Ascending aorta (tissue), 2 donors: ENCODE data around the gene FKRP. TPM values are rescaled to one million over a fixed set of nuclear protein-coding genes. Genes with fewer than 3 reads are reported as not detected.

Experiments used
- DNase-seq, 2 donors: peaks; one replicate each; pipeline ENCODE4 v3.0.0-alpha.2; 2019; ENCODE audit warnings: low spot score in 2 of 2
- H3K27ac ChIP-seq, 2 donors: fragments of 200-600 bp; sonication (generic); one replicate each; pipeline ENCODE4 v1.5.1; 2016 to 2017; ENCODE audit warnings: mild to moderate bottlenecking in 1 of 2
- H3K27me3 ChIP-seq: fragments of 200-600 bp; sonication (generic); one replicate; pipeline ENCODE4 v1.5.1; 2017
- H3K36me3 ChIP-seq, 2 donors: fragments of 200-600 bp; sonication (generic); one replicate each; pipeline ENCODE4 v1.5.1; 2016
- H3K4me1 ChIP-seq, 2 donors: fragments of 200-600 bp; sonication (generic); one replicate each; pipeline ENCODE4 v1.5.1; 2016 to 2017; ENCODE audit warnings: mild to moderate bottlenecking in 1 of 2
- H3K4me3 ChIP-seq, 2 donors: fragments of 200-600 bp; sonication (generic); one replicate each; pipeline ENCODE4 v1.5.1; 2016 to 2017; ENCODE audit warnings: mild to moderate bottlenecking in 1 of 2
- H3K9me3 ChIP-seq, 2 donors: fragments of 200-600 bp; sonication (generic); one replicate each; pipeline ENCODE4 v1.5.1; 2016
- CTCF ChIP-seq, 3 experiments: fragments of 200-600 bp in 2 of 3; fragments of 450-650 bp in 1 of 3; sonication (generic) in 2 of 3; IDR thresholded peaks; one replicate each; pipeline ENCODE4 v1.5.1; 2016 to 2019; ENCODE audit warnings: antibody characterized with exemption in 3 of 3, mild to moderate bottlenecking in 1 of 3, moderate library complexity in 1 of 3
- intact Hi-C: fragments of 100-400 bp; cut with DNase I; formaldehyde crosslinking; loops from one replicate; pipeline ENCODE4 v1.15.1; 2023
- total RNA-seq: library from RNA; depleted of rRNA; stranded (reverse); fragments of >200 nt; gene quantifications from one replicate; pipeline ENCODE4 v1.1.0, GENCODE V29; 2016

FKRP gene
- total RNA-seq, 1 donor from 2014 or later, result 11.8 TPM

GRCh38 chr19:46784262-46785053 is 38.6 kb downstream of the FKRP start:
- intact Hi-C loops, result no loop called here
- no peaks in the 10 kb centered on the region for H3K27me3 ChIP-seq
- TF ChIP-seq CTCF (IDR thresholded peaks at IDR 0.05), result no peak
- peaks cover 13 to 14% of the 10 kb centered on the region in 2 donors for H3K36me3 ChIP-seq
- peak; percentile 23 to 81 for DNase-seq
- peaks cover 0 to 3% of the 10 kb centered on the region in 2 donors for H3K4me1 ChIP-seq
- H3K4me3 ChIP-seq, result peak overlapping the region; percentile 31 to 78
- no peaks in the 10 kb centered on the region for H3K9me3 ChIP-seq
- peak overlapping the region in 1 of 2 donors; percentile 11 for H3K27ac ChIP-seq

GRCh38 chr19:46785054-46785979 is 39.5 kb downstream of the FKRP start:
- intact Hi-C loops, result no loop called here
- H3K27me3 ChIP-seq, result no peaks in the 10 kb centered on the region
- peak overlapping the region; percentile 74 to 81 for H3K27ac ChIP-seq
- H3K4me3 ChIP-seq, result peak overlapping the region; percentile 51 to 78
- peaks cover 0 to 3% of the 10 kb centered on the region in 2 donors for H3K4me1 ChIP-seq
- no peaks in the 10 kb centered on the region for H3K9me3 ChIP-seq
- TF ChIP-seq CTCF (IDR thresholded peaks at IDR 0.05), result no peak
- peaks cover 10 to 13% of the 10 kb centered on the region in 2 donors for H3K36me3 ChIP-seq
- DNase-seq, result no peak

GRCh38 chr19:46785980-46786235 is 40.1 kb downstream of the FKRP start:
- Histone ChIP-seq H3K27ac (peak overlapping the region; percentile 74 to 81), H3K4me3 (peak overlapping the region; percentile 51 to 78), H3K9me3 (no peaks in the 10 kb centered on the region), H3K27me3 (no peaks in the 10 kb centered on the region), H3K36me3 (peaks cover 7 to 8% of the 10 kb centered on the region in 2 donors), H3K4me1 (peaks cover 0 to 3% of the 10 kb centered on the region in 2 donors)
- no peak for DNase-seq
- intact Hi-C loops, result no loop called here
- TF ChIP-seq CTCF (IDR thresholded peaks at IDR 0.05), result no peak

- Histone ChIP-seq H3K27ac (peak overlapping the region; percentile 74 to 81), H3K36me3 (peaks cover 6 to 8% of the 10 kb centered on the region in 2 donors), H3K9me3 (no peaks in the 10 kb centered on the region), H3K4me3 (peak overlapping the region; percentile 51 to 78), H3K27me3 (no peaks in the 10 kb centered on the region), H3K4me1 (peaks cover 0 to 3% of the 10 kb centered on the region in 2 donors)
- DNase-seq, result peak; percentile 38 to 89
- intact Hi-C loops, result no loop called here
- TF ChIP-seq CTCF (IDR thresholded peaks at IDR 0.05), result no peak
Observed at GRCh38 chr19:46786236-46787039, 40.6 kb downstream of the FKRP start.

- H3K4me3 ChIP-seq, result peak overlapping the region; percentile 51 to 78
- peaks cover 0 to 3% of the 10 kb centered on the region in 2 donors for H3K4me1 ChIP-seq
- no peaks in the 10 kb centered on the region for H3K9me3 ChIP-seq
- H3K27ac ChIP-seq, result peak overlapping the region; percentile 74 to 81
- no peaks in the 10 kb centered on the region for H3K27me3 ChIP-seq
- intact Hi-C loops, result no loop called here
- TF ChIP-seq CTCF (IDR thresholded peaks at IDR 0.05), result no peak
- H3K36me3 ChIP-seq, result peaks cover 3 to 6% of the 10 kb centered on the region in 2 donors
- DNase-seq, result no peak
Observed at GRCh38 chr19:46787040-46787330, 41.1 kb downstream of the FKRP start.
